Astrocyte (in vitro differentiated cells and primary cell): ENCODE data around the gene GDF15. TPM values are rescaled to one million over a fixed set of nuclear protein-coding genes. Genes with fewer than 3 reads are reported as not detected.

Source experiments
- DNase-seq: peaks from one replicate; pipeline ENCODE4 v3.0.0-alpha.2; 2010; ENCODE audit warnings: low read depth
- FAIRE-seq: peaks from 2 replicates; lab custom pipeline; 2011; peaks lifted over from hg19 to GRCh38; lab: Jason Lieb, UNC
- H2AFZ ChIP-seq: 2 replicates; pipeline ENCODE4 v1.6.0; 2012; ENCODE audit warnings: low read depth, low read length, inconsistent platforms
- H3K27ac ChIP-seq: 2 replicates; pipeline ENCODE4 v1.5.1; 2011; ENCODE audit warnings: low read depth, low read length, inconsistent platforms
- H3K27me3 ChIP-seq: 2 replicates; pipeline ENCODE4 v1.6.0; 2011; ENCODE audit warnings: low read length, inconsistent platforms; ENCODE audit not compliant: insufficient read depth
- H3K36me3 ChIP-seq: 2 replicates; pipeline ENCODE4 v1.5.1; 2011; ENCODE audit warnings: low read length, inconsistent platforms; ENCODE audit not compliant: insufficient read depth
- H3K4me1 ChIP-seq: 2 replicates; pipeline ENCODE4 v1.5.1; 2011; ENCODE audit warnings: low read length, inconsistent platforms; ENCODE audit not compliant: insufficient read depth
- H3K4me2 ChIP-seq: 2 replicates; pipeline ENCODE4 v1.6.0; 2012; ENCODE audit warnings: low read length, inconsistent platforms
- H3K4me3 ChIP-seq: 2 replicates; pipeline ENCODE4 v1.5.1; 2011; ENCODE audit warnings: low read depth, mild to moderate bottlenecking, low read length, inconsistent platforms; ENCODE audit not compliant: insufficient read depth
- H3K79me2 ChIP-seq: 2 replicates; pipeline ENCODE4 v1.6.0; 2012; ENCODE audit warnings: mild to moderate bottlenecking, low read length, inconsistent platforms; ENCODE audit not compliant: insufficient read depth
- H3K9ac ChIP-seq: 2 replicates; pipeline ENCODE4 v1.6.0; 2012; ENCODE audit warnings: mild to moderate bottlenecking, low read length, inconsistent platforms
- H3K9me3 ChIP-seq: 2 replicates; pipeline ENCODE4 v1.5.1; 2012; ENCODE audit warnings: low read depth, mild to moderate bottlenecking, low read length, inconsistent platforms; ENCODE audit not compliant: insufficient read depth
- H4K20me1 ChIP-seq: 2 replicates; pipeline ENCODE4 v1.6.0; 2012; ENCODE audit warnings: low read length, inconsistent platforms; ENCODE audit not compliant: insufficient read depth
- H3K27ac Mint-ChIP-seq: one replicate; pipeline ENCODE4 v1.8.0; 2021; ENCODE audit warnings: mild to moderate bottlenecking, mixed read lengths; ENCODE audit not compliant: unreplicated experiment
- H3K27me3 Mint-ChIP-seq: one replicate; pipeline ENCODE4 v1.8.0; 2021; ENCODE audit warnings: low read depth, mixed read lengths; ENCODE audit not compliant: unreplicated experiment
- H3K36me3 Mint-ChIP-seq: one replicate; pipeline ENCODE4 v1.8.0; 2021; ENCODE audit warnings: low read depth, mixed read lengths; ENCODE audit not compliant: unreplicated experiment
- H3K4me1 Mint-ChIP-seq: one replicate; pipeline ENCODE4 v1.8.0; 2021; ENCODE audit warnings: low read depth, mixed read lengths; ENCODE audit not compliant: unreplicated experiment
- H3K4me3 Mint-ChIP-seq: one replicate; pipeline ENCODE4 v1.8.0; 2021; ENCODE audit warnings: mild to moderate bottlenecking, moderate library complexity, mixed read lengths; ENCODE audit not compliant: unreplicated experiment
- H3K9me3 Mint-ChIP-seq: one replicate; pipeline ENCODE4 v1.8.0; 2021; ENCODE audit warnings: mild to moderate bottlenecking, mixed read lengths; ENCODE audit not compliant: unreplicated experiment
- CTCF ChIP-seq: IDR thresholded peaks from 2 replicates; pipeline ENCODE4 v1.5.1; 2011; ENCODE audit warnings: low read depth, mild to moderate bottlenecking, inconsistent platforms, low read length, moderate library complexity; ENCODE audit not compliant: insufficient read depth
- EZH2 ChIP-seq: IDR thresholded peaks from 2 replicates; pipeline ENCODE4 v1.6.1; 2012; ENCODE audit warnings: mild to moderate bottlenecking, low read length, inconsistent platforms; ENCODE audit not compliant: insufficient read depth
- total RNA-seq: library from RNA; stranded (reverse); gene quantifications from 2 replicates; pipeline ENCODE4 v1.2.1, GENCODE V29; 2021

Gene GDF15
- total RNA-seq, 1 donor from 2014 or later: 23.2 TPM

GRCh38 chr19:18433735-18434398 is 47.9 kb downstream of the GDF15 start:
- H3K27me3 ChIP-seq: no peaks in the 10 kb centered on the region
- no peak for FAIRE-seq
- H3K36me3 Mint-ChIP-seq: peaks cover 3% of the 10 kb centered on the region
- no peak overlapping the region for H3K27ac ChIP-seq
- peaks cover 13% of the 10 kb centered on the region for H4K20me1 ChIP-seq
- peaks cover 41% of the 10 kb centered on the region for H3K4me1 ChIP-seq
- no peak overlapping the region for H2AFZ ChIP-seq
- no peak for TF ChIP-seq CTCF
- no peak for TF ChIP-seq EZH2
- peaks cover 8% of the 10 kb centered on the region for H3K4me1 Mint-ChIP-seq
- peaks cover 17% of the 10 kb centered on the region for H3K79me2 ChIP-seq
- H3K9me3 ChIP-seq: no peaks in the 10 kb centered on the region
- H3K27ac Mint-ChIP-seq: peak overlapping the region; percentile 34
- H3K4me2 ChIP-seq: peak overlapping the region; percentile 85
- H3K9me3 Mint-ChIP-seq: no peaks in the 10 kb centered on the region
- peak overlapping the region; percentile 66 for H3K4me3 Mint-ChIP-seq
- H3K36me3 ChIP-seq: no peaks in the 10 kb centered on the region
- no peak overlapping the region for H3K4me3 ChIP-seq
- no peak for DNase-seq
- H3K27me3 Mint-ChIP-seq: no peaks in the 10 kb centered on the region
- H3K9ac ChIP-seq: peak overlapping the region; percentile 59

- no peak overlapping the region for H3K4me3 ChIP-seq
Observed at GRCh38 chr19:18434411-18435175, 48.6 kb downstream of the GDF15 start.

GRCh38 chr19:18435178-18435841 is 49.4 kb downstream of the GDF15 start:
- no peak overlapping the region for H3K4me3 ChIP-seq
- FAIRE-seq: no peak
- H3K4me1 Mint-ChIP-seq: peaks cover 20% of the 10 kb centered on the region

More at GRCh38 chr19:18434411-18435175, 48.6 kb downstream of the GDF15 start:
- H2AFZ ChIP-seq: no peak overlapping the region
- DNase-seq (no peak), FAIRE-seq (no peak)
- Mint-ChIP-seq H3K36me3 (peaks cover 3% of the 10 kb centered on the region), H3K4me1 (peaks cover 15% of the 10 kb centered on the region), H3K27ac (peak overlapping the region; percentile 34), H3K4me3 (peak overlapping the region; percentile 66), H3K27me3 (no peaks in the 10 kb centered on the region), H3K9me3 (no peaks in the 10 kb centered on the region)
- no peaks in the 10 kb centered on the region for H3K9me3 ChIP-seq
- H3K4me2 ChIP-seq: peak overlapping the region; percentile 85
- peaks cover 17% of the 10 kb centered on the region for H3K79me2 ChIP-seq
- TF ChIP-seq EZH2: no peak
- H3K27me3 ChIP-seq: no peaks in the 10 kb centered on the region
- no peak overlapping the region for H3K27ac ChIP-seq
- H3K4me1 ChIP-seq: peaks cover 39% of the 10 kb centered on the region
- peaks cover 18% of the 10 kb centered on the region for H4K20me1 ChIP-seq
- H3K9ac ChIP-seq: peak overlapping the region; percentile 59
- no peaks in the 10 kb centered on the region for H3K36me3 ChIP-seq

More at GRCh38 chr19:18435178-18435841, 49.4 kb downstream of the GDF15 start:
- no peak for TF ChIP-seq CTCF
- no peak for TF ChIP-seq EZH2
- H3K4me3 Mint-ChIP-seq: peak overlapping the region; percentile 69
- H3K9me3 Mint-ChIP-seq: no peaks in the 10 kb centered on the region
- Histone ChIP-seq H3K9me3 (no peaks in the 10 kb centered on the region), H3K27ac (no peak overlapping the region), H4K20me1 (peaks cover 25% of the 10 kb centered on the region), H3K36me3 (no peaks in the 10 kb centered on the region), H3K27me3 (no peaks in the 10 kb centered on the region), H3K9ac (no peak overlapping the region), H3K4me2 (no peak overlapping the region), H3K4me1 (peaks cover 37% of the 10 kb centered on the region), H2AFZ (no peak overlapping the region), H3K79me2 (peaks cover 12% of the 10 kb centered on the region)
- no peaks in the 10 kb centered on the region for H3K27me3 Mint-ChIP-seq
- H3K27ac Mint-ChIP-seq: no peak overlapping the region
- no peak for DNase-seq
- peaks cover 3% of the 10 kb centered on the region for H3K36me3 Mint-ChIP-seq
